ENCODE data around the gene ZFP92. TPM values are rescaled to one million over a fixed set of nuclear protein-coding genes. Genes with fewer than 3 reads are reported as not detected.
"Not testable (repeated sequence)": the region's sequence is repeated elsewhere in the genome, so short reads cannot be mapped to it uniquely, and the experiment has no call there.

The ZFP92 gene
- total and polyA plus RNA-seq, 7 experiments from 2014 or later, result 0.07 to 1.8 (median 0.24) TPM

- no peaks in the 10 kb centered on the region for H3K36me3 ChIP-seq (ENCODE audit: control insufficient read depth in 2 of 3, insufficient read depth in 3 of 3, low read length in 3 of 3)
- no peak overlapping the region for H3K4me3 Mint-ChIP-seq
- no peaks in the 10 kb centered on the region for H3K36me3 Mint-ChIP-seq
- H3K4me1 ChIP-seq (ENCODE audit: control insufficient read depth in 2 of 2, insufficient read depth in 2 of 2, low read length in 2 of 2), result no peaks in the 10 kb centered on the region
- H3K27me3 Mint-ChIP-seq, result no peaks in the 10 kb centered on the region
- ATAC-seq (no peak), DNase-seq (no peak)
- intact Hi-C loops (cut with micrococcal nuclease), result no loop called here
- H3K27ac Mint-ChIP-seq, result no peak overlapping the region
- peaks cover 0 to 4% (median 0%) of the 10 kb centered on the region in 7 donors for H3K4me1 Mint-ChIP-seq
- no peak overlapping the region for H3K4me3 ChIP-seq (ENCODE audit: low read length)
- CTCF ChIA-PET, result no interaction called here
- no peaks in the 10 kb centered on the region for H3K9me3 Mint-ChIP-seq
- POLR2A ChIA-PET, result no interaction called here
- no peak overlapping the region for H3K27ac ChIP-seq (ENCODE audit: low read depth, low read length)
- no peaks in the 10 kb centered on the region for H3K9me3 ChIP-seq (ENCODE audit: control insufficient read depth in 2 of 3, low read length in 3 of 3)
- H3K27me3 ChIP-seq (ENCODE audit: control insufficient read depth in 2 of 2, insufficient read depth in 2 of 2, low read length in 2 of 2), result no peaks in the 10 kb centered on the region
These were observed 25.2 kb upstream of the ZFP92 start for GRCh38 chrX:153386097-153386496.

GRCh38 chrX:153387345-153387744 is 23.9 kb upstream of the ZFP92 start:
- Histone ChIP-seq H3K4me1 (ENCODE audit: control insufficient read depth in 2 of 2, insufficient read depth in 2 of 2, low read length in 2 of 2) (no peaks in the 10 kb centered on the region), H3K27me3 (ENCODE audit: control insufficient read depth in 2 of 2, insufficient read depth in 2 of 2, low read length in 2 of 2) (no peaks in the 10 kb centered on the region), H3K9me3 (ENCODE audit: control insufficient read depth in 2 of 3, low read length in 3 of 3) (no peaks in the 10 kb centered on the region), H3K36me3 (ENCODE audit: control insufficient read depth in 2 of 3, insufficient read depth in 3 of 3, low read length in 3 of 3) (no peaks in the 10 kb centered on the region), H3K4me3 (ENCODE audit: low read length) (no peak overlapping the region), H3K27ac (ENCODE audit: low read depth, low read length) (no peak overlapping the region)
- intact Hi-C loops (cut with micrococcal nuclease), result no loop called here
- H3K27ac Mint-ChIP-seq, result no peak overlapping the region
- peaks cover 0 to 4% (median 0%) of the 10 kb centered on the region in 7 donors for H3K4me1 Mint-ChIP-seq
- no peaks in the 10 kb centered on the region for H3K27me3 Mint-ChIP-seq
- ATAC-seq (no peak), DNase-seq (no peak)
- ChIA-PET CTCF (interaction anchor here (0.6 kb wide), 1 partner anchor 68 kb away, joined by 7 read pairs; no protein-coding TSS in a partner anchor), POLR2A (no interaction called here)
- no peaks in the 10 kb centered on the region for H3K9me3 Mint-ChIP-seq
- H3K36me3 Mint-ChIP-seq, result no peaks in the 10 kb centered on the region
- H3K4me3 Mint-ChIP-seq, result no peak overlapping the region

- peaks cover 0 to 4% (median 0%) of the 10 kb centered on the region in 7 donors for H3K4me1 Mint-ChIP-seq
- DNase-seq (no peak), ATAC-seq (no peak)
- H3K4me1 ChIP-seq (ENCODE audit: control insufficient read depth in 2 of 2, insufficient read depth in 2 of 2, low read length in 2 of 2), result no peaks in the 10 kb centered on the region
- no peaks in the 10 kb centered on the region for H3K9me3 ChIP-seq (ENCODE audit: control insufficient read depth in 2 of 3, low read length in 3 of 3)
- H3K4me3 ChIP-seq (ENCODE audit: low read length), result no peak overlapping the region
- CTCF ChIA-PET, result interaction anchor here (0.6 kb wide), 1 partner anchor 68 kb away, joined by 7 read pairs; no protein-coding TSS in a partner anchor
- H3K27ac ChIP-seq (ENCODE audit: low read depth, low read length), result no peak overlapping the region
- intact Hi-C loops (cut with micrococcal nuclease), result no loop called here
- no peaks in the 10 kb centered on the region for H3K27me3 ChIP-seq (ENCODE audit: control insufficient read depth in 2 of 2, insufficient read depth in 2 of 2, low read length in 2 of 2)
- no peaks in the 10 kb centered on the region for H3K36me3 Mint-ChIP-seq
- no peak overlapping the region for H3K4me3 Mint-ChIP-seq
- no peak overlapping the region for H3K27ac Mint-ChIP-seq
- H3K9me3 Mint-ChIP-seq, result no peaks in the 10 kb centered on the region
- H3K27me3 Mint-ChIP-seq, result no peaks in the 10 kb centered on the region
- H3K36me3 ChIP-seq (ENCODE audit: control insufficient read depth in 2 of 3, insufficient read depth in 3 of 3, low read length in 3 of 3), result no peaks in the 10 kb centered on the region
- POLR2A ChIA-PET, result no interaction called here
These were observed 23.1 kb upstream of the ZFP92 start for GRCh38 chrX:153387987-153388721.

- Histone ChIP-seq H3K4me1 (ENCODE audit: control insufficient read depth in 2 of 2, insufficient read depth in 2 of 2, low read length in 2 of 2) (no peaks in the 10 kb centered on the region), H3K27ac (ENCODE audit: low read depth, low read length) (no peak overlapping the region), H3K4me3 (ENCODE audit: low read length) (no peak overlapping the region), H3K36me3 (ENCODE audit: control insufficient read depth in 2 of 3, insufficient read depth in 3 of 3, low read length in 3 of 3) (no peaks in the 10 kb centered on the region), H3K9me3 (ENCODE audit: control insufficient read depth in 2 of 3, low read length in 3 of 3) (no peaks in the 10 kb centered on the region), H3K27me3 (ENCODE audit: control insufficient read depth in 2 of 2, insufficient read depth in 2 of 2, low read length in 2 of 2) (no peaks in the 10 kb centered on the region)
- POLR2A ChIA-PET, result no interaction called here
- CTCF ChIA-PET, result no interaction called here
- DNase-seq (no peak), ATAC-seq (no peak)
- Mint-ChIP-seq H3K4me3 (no peak overlapping the region), H3K4me1 (peaks cover 0 to 4% (median 0%) of the 10 kb centered on the region in 7 donors), H3K27me3 (no peaks in the 10 kb centered on the region), H3K9me3 (no peaks in the 10 kb centered on the region), H3K27ac (no peak overlapping the region), H3K36me3 (no peaks in the 10 kb centered on the region)
- intact Hi-C loops (cut with micrococcal nuclease), result no loop called here
These were observed 22.4 kb upstream of the ZFP92 start for GRCh38 chrX:153388722-153389459.

GRCh38 chrX:153389460-153389768 is 21.9 kb upstream of the ZFP92 start:
- H3K36me3 ChIP-seq (ENCODE audit: control insufficient read depth in 2 of 3, insufficient read depth in 3 of 3, low read length in 3 of 3); intact Hi-C loops (cut with micrococcal nuclease); H3K36me3 Mint-ChIP-seq; DNase-seq; H3K4me1 Mint-ChIP-seq; ATAC-seq; H3K4me1 ChIP-seq (ENCODE audit: control insufficient read depth in 2 of 2, insufficient read depth in 2 of 2, low read length in 2 of 2); H3K27me3 ChIP-seq (ENCODE audit: control insufficient read depth in 2 of 2, insufficient read depth in 2 of 2, low read length in 2 of 2); H3K27ac ChIP-seq (ENCODE audit: low read depth, low read length); H3K4me3 ChIP-seq (ENCODE audit: low read length); POLR2A ChIA-PET; CTCF ChIA-PET; H3K9me3 ChIP-seq (ENCODE audit: control insufficient read depth in 2 of 3, low read length in 3 of 3); H3K9me3 Mint-ChIP-seq; H3K27ac Mint-ChIP-seq; H3K27me3 Mint-ChIP-seq; H3K4me3 Mint-ChIP-seq: not testable (repeated sequence)

GRCh38 chrX:153392642-153393321 is 18.5 kb upstream of the ZFP92 start:
- H3K4me3 Mint-ChIP-seq, result no peak overlapping the region
- no peak for ATAC-seq
- H3K27ac Mint-ChIP-seq, result no peak overlapping the region
- H3K27me3 Mint-ChIP-seq, result no peaks in the 10 kb centered on the region
- ChIA-PET CTCF (interaction anchor here (0.6 kb wide), 1 partner anchor 359 kb away, joined by 3 read pairs; no protein-coding TSS in a partner anchor), POLR2A (no interaction called here)
- H3K4me3 ChIP-seq (ENCODE audit: low read length), result no peak overlapping the region
- H3K9me3 Mint-ChIP-seq, result no peaks in the 10 kb centered on the region
- H3K4me1 ChIP-seq (ENCODE audit: control insufficient read depth in 2 of 2, insufficient read depth in 2 of 2, low read length in 2 of 2), result no peaks in the 10 kb centered on the region
- no peak for DNase-seq
- no peak overlapping the region for H3K27ac ChIP-seq (ENCODE audit: low read depth, low read length)
- H3K36me3 ChIP-seq (ENCODE audit: control insufficient read depth in 2 of 3, insufficient read depth in 3 of 3, low read length in 3 of 3), result no peaks in the 10 kb centered on the region
- no peaks in the 10 kb centered on the region for H3K9me3 ChIP-seq (ENCODE audit: control insufficient read depth in 2 of 3, low read length in 3 of 3)
- intact Hi-C loops (cut with micrococcal nuclease), result no loop called here
- H3K36me3 Mint-ChIP-seq, result no peaks in the 10 kb centered on the region
- H3K4me1 Mint-ChIP-seq, result peaks cover 0 to 24% (median 0%) of the 10 kb centered on the region in 7 donors
- no peaks in the 10 kb centered on the region for H3K27me3 ChIP-seq (ENCODE audit: control insufficient read depth in 2 of 2, insufficient read depth in 2 of 2, low read length in 2 of 2)

Measured in naive thymus-derived CD4-positive, alpha-beta T cell (primary cell).